SU-DHL-6 (cell line): ENCODE data around the gene ANO10.

Experiments used
- H2AFZ ChIP-seq: fragments of 200-600 bp; sonication (generic); 2 replicates; pipeline ENCODE4 v1.6.1; 2014; ENCODE audit warnings: low read depth, mild to moderate bottlenecking, moderate library complexity, mixed read lengths, antibody characterized with exemption, low read length; ENCODE audit not compliant: severe bottlenecking
- H3F3A ChIP-seq: fragments of 200-600 bp; shearing (Covaris generic); 2 replicates; pipeline ENCODE4 v1.6.0; 2016; ENCODE audit warnings: antibody characterized with exemption, mild to moderate bottlenecking; ENCODE audit not compliant: insufficient read depth
- H3K27ac ChIP-seq: fragments of 200-600 bp; sonication (generic); 2 replicates; pipeline ENCODE4 v1.5.1; 2016; ENCODE audit warnings: low read depth, mild to moderate bottlenecking, low read length, moderate library complexity, mixed read lengths
- H3K27me3 ChIP-seq: fragments of 200-600 bp; sonication (generic), shearing (Covaris generic); 2 replicates; pipeline ENCODE4 v1.6.0; 2014; ENCODE audit warnings: mild to moderate bottlenecking, low read length
- H3K36me3 ChIP-seq: fragments of 200-600 bp; sonication (generic); 2 replicates; pipeline ENCODE4 v1.6.1; 2014; ENCODE audit warnings: mild to moderate bottlenecking, low read length, mixed read lengths
- H3K4me2 ChIP-seq: fragments of 300-600, 200-600 bp; shearing (Covaris generic), sonication (generic); 2 replicates; pipeline ENCODE4 v1.6.0; 2014; ENCODE audit warnings: low read length, low read depth, mild to moderate bottlenecking; ENCODE audit not compliant: poor library complexity, severe bottlenecking
- H3K4me3 ChIP-seq: fragments of 200-600 bp; sonication (generic); 2 replicates; pipeline ENCODE4 v1.5.1; 2014; ENCODE audit warnings: antibody characterized with exemption, low read length, mild to moderate bottlenecking, mixed read lengths; ENCODE audit not compliant: insufficient read depth, poor library complexity, severe bottlenecking
- H3K79me2 ChIP-seq: fragments of 200-600 bp; sonication (generic); 2 replicates; pipeline ENCODE4 v1.6.1; 2014; ENCODE audit warnings: mild to moderate bottlenecking, low read length, moderate library complexity; ENCODE audit not compliant: insufficient read depth
- H3K9ac ChIP-seq: fragments of 200-600 bp; sonication (generic); 2 replicates; pipeline ENCODE4 v1.7.0; 2014; ENCODE audit warnings: mild to moderate bottlenecking, low read length
- H3K9me2 ChIP-seq: fragments of 200-600 bp; sonication (generic); replicated peaks from 2 replicates; pipeline ENCODE4 v1.6.1; 2014; ENCODE audit warnings: low read length; ENCODE audit not compliant: insufficient read depth
- H3K9me3 ChIP-seq: fragments of 200-600 bp; sonication (generic); 2 replicates; pipeline ENCODE4 v1.6.1; 2014; ENCODE audit warnings: low read length, mixed read lengths; ENCODE audit not compliant: insufficient read depth
- H4K20me1 ChIP-seq: fragments of 200-600 bp; sonication (generic); 2 replicates; pipeline ENCODE4 v1.6.1; 2014; ENCODE audit warnings: low read depth, mild to moderate bottlenecking, antibody characterized with exemption, low read length, moderate library complexity, mixed read lengths
- EZH2phosphoT487 ChIP-seq: fragments of 200-600 bp; sonication (generic), shearing (Covaris generic); conservative IDR thresholded peaks from 2 replicates; pipeline ENCODE4 v1.6.1; 2018; ENCODE audit warnings: mild to moderate bottlenecking, antibody characterized with exemption, low read length, moderate library complexity, mixed read lengths
- TF ChIP-seq, protein P1 (sequence below): fragments of 200-600 bp; sonication (generic); IDR thresholded peaks from one replicate; pipeline ENCODE4 v1.5.1; 2017; ENCODE audit warnings: antibody characterized with exemption, mild to moderate bottlenecking, low read length, moderate library complexity; ENCODE audit not compliant: insufficient read depth, poor library complexity, severe bottlenecking

ANO10 gene

DNA sequence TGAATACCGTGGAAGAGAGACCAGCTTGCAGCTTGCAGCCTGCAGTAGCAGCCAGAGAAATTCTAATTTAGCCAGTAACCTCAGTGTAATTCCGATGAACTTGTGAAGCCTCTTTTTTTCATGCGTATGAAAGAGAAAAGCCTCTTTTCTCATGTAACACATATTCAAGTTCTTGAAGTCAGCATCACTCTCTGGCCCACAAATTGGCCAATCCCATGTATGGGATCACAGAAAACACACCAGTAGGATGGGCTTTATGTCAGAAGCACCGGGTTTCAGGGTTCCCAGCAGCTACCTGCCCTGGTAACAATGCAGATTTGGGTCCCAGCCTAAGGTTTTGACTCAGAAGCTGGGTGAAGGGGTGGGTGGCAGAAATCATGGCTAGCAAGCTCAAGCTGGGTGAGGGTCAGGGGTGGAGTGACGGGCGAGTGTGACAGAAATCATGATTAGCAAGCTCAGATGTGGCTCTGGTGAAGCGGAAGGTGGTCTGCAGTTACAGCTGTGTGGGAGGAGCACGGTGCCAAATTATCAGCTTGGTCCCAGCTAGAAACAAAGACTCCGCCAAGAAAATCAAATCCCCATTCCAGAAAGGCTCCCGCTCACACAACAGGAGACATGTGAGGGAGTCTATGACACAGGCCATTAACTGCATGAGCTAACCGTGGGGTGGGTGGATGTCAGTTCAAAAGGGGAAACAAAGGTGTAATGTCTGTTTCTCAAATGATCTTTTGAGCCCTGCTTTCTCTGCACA, 248.8 kb downstream of the ANO10 start:
- Histone ChIP-seq H3K9me2 (no peaks in the 10 kb centered on the region), H3K4me3 (no peak overlapping the region), H3K27me3 (no peaks in the 10 kb centered on the region), H4K20me1 (no peaks in the 10 kb centered on the region), H3F3A (no peaks in the 10 kb centered on the region), H3K9ac (no peak overlapping the region), H3K36me3 (no peaks in the 10 kb centered on the region), H3K9me3 (no peaks in the 10 kb centered on the region), H3K79me2 (no peaks in the 10 kb centered on the region), H3K4me2 (no peak overlapping the region), H3K27ac (no peak overlapping the region), H2AFZ (no peak overlapping the region)
- TF ChIP-seq, protein P1, sequence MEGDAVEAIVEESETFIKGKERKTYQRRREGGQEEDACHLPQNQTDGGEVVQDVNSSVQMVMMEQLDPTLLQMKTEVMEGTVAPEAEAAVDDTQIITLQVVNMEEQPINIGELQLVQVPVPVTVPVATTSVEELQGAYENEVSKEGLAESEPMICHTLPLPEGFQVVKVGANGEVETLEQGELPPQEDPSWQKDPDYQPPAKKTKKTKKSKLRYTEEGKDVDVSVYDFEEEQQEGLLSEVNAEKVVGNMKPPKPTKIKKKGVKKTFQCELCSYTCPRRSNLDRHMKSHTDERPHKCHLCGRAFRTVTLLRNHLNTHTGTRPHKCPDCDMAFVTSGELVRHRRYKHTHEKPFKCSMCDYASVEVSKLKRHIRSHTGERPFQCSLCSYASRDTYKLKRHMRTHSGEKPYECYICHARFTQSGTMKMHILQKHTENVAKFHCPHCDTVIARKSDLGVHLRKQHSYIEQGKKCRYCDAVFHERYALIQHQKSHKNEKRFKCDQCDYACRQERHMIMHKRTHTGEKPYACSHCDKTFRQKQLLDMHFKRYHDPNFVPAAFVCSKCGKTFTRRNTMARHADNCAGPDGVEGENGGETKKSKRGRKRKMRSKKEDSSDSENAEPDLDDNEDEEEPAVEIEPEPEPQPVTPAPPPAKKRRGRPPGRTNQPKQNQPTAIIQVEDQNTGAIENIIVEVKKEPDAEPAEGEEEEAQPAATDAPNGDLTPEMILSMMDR, result no peak
- TF ChIP-seq EZH2phosphoT487, result no peak

DNA sequence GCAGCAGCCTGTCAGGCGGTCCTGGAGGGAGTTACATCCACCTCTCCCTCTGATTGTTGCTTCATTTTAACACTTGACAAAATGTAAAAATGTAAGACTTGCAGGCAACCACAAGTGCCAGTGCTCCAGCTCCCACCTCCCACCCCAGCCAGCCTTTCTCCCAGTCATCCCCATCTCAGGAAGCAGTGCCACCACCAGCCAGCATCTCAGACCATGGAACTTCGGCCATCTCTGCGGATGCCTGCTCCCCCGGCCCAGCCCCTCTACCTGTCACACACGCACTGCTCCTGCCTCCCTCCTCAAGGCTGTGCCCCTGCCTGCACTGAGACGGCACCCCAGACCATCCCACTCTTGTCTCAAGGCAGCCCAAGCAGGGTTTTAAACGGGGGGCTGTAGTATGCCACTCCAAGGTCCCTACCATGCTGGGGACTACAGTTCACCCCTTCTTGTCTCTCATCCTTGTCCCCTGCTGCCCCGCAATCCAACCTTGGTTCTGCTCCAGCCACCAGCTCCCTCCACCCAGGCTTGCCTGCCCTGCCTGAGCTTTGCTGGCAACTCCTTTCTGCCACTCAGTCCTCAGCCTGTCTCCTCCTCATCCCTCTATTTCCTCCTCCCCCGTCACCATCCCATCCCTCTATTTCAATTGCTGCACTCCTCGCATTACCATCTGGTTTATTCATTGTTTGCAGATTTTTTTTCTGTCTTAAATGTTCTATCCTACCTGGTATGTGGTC, 249.6 kb downstream of the ANO10 start:
- H3K9ac ChIP-seq, result no peak overlapping the region
- no peaks in the 10 kb centered on the region for H3K27me3 ChIP-seq
- no peaks in the 10 kb centered on the region for H3K9me2 ChIP-seq
- no peak overlapping the region for H2AFZ ChIP-seq
- no peaks in the 10 kb centered on the region for H3K9me3 ChIP-seq
- H3K27ac ChIP-seq, result no peak overlapping the region
- no peak overlapping the region for H3K4me3 ChIP-seq
- no peaks in the 10 kb centered on the region for H3K79me2 ChIP-seq
- no peaks in the 10 kb centered on the region for H4K20me1 ChIP-seq
- no peaks in the 10 kb centered on the region for H3K36me3 ChIP-seq
- no peaks in the 10 kb centered on the region for H3F3A ChIP-seq
- TF ChIP-seq EZH2phosphoT487, result no peak
- TF ChIP-seq, protein P1, result no peak
- no peak overlapping the region for H3K4me2 ChIP-seq

DNA sequence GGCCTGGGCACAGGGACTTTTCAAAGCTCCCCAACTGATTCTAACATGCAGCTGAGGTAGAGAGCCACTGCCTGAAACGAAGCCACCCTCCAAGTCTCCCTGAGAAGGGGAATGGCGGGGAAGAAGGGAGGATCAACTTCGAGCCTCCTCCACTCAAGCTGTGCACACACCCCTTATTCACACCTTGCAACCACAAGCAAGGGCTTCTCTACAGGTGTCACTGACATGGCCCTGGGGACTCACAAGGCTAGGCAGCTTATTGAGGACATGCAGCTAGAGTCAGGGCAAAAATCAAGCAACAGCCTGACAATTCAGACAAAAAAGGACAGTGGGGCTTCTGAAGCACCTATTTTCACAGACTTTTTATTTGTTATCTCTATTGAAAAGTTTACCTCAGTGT, 250.3 kb downstream of the ANO10 start:
- Histone ChIP-seq H3K9ac (no peak overlapping the region), H3K9me3 (no peaks in the 10 kb centered on the region), H3F3A (no peaks in the 10 kb centered on the region), H3K27ac (no peak overlapping the region), H2AFZ (no peak overlapping the region), H3K9me2 (no peaks in the 10 kb centered on the region), H3K79me2 (no peaks in the 10 kb centered on the region), H3K4me2 (no peak overlapping the region), H3K27me3 (no peaks in the 10 kb centered on the region), H3K36me3 (no peaks in the 10 kb centered on the region), H3K4me3 (no peak overlapping the region), H4K20me1 (no peaks in the 10 kb centered on the region)
- TF ChIP-seq, protein P1, result no peak
- TF ChIP-seq EZH2phosphoT487, result no peak
